Activated naive CD8-positive, alpha-beta T cell treated with anti-CD3 and anti-CD28 coated beads, Interleukin-2, amount 50 U/mL, for 24 hours (primary cell): ENCODE data around the gene TRAPPC6A.
"Not testable (repeated sequence)": the region's sequence is repeated elsewhere in the genome, so short reads cannot be mapped to it uniquely, and the experiment has no call there.

Experiments
- ATAC-seq: fragments of 150-1000 bp; cut with Tn5 transposase; one replicate; pipeline ENCODE4 v1.10.0; 2021
- DNase-seq: peaks from one replicate; pipeline ENCODE4 v3.0.0; 2021
- H3K27ac Mint-ChIP-seq: one replicate; pipeline ENCODE4 v1.8.0; 2021; ENCODE audit warnings: mild to moderate bottlenecking, mixed read lengths
- H3K27me3 Mint-ChIP-seq: one replicate; pipeline ENCODE4 v1.8.0; 2021; ENCODE audit warnings: mixed read lengths
- H3K36me3 Mint-ChIP-seq: one replicate; pipeline ENCODE4 v1.8.0; 2021; ENCODE audit warnings: low read depth, mixed read lengths
- H3K4me1 Mint-ChIP-seq: one replicate; pipeline ENCODE4 v1.8.0; 2021; ENCODE audit warnings: mixed read lengths
- H3K4me3 Mint-ChIP-seq: one replicate; pipeline ENCODE4 v1.8.0; 2021; ENCODE audit warnings: mild to moderate bottlenecking, moderate library complexity, mixed read lengths
- H3K9me3 Mint-ChIP-seq: one replicate; pipeline ENCODE4 v1.8.0; 2021; ENCODE audit warnings: mixed read lengths

The TRAPPC6A gene

GRCh38 chr19:45124021-45124420 lies 54.0 kb downstream of the TRAPPC6A start:
- H3K27me3 Mint-ChIP-seq, result no peaks in the 10 kb centered on the region
- no peaks in the 10 kb centered on the region for H3K9me3 Mint-ChIP-seq
- H3K4me1 Mint-ChIP-seq, result peaks cover 38% of the 10 kb centered on the region
- no peak overlapping the region for H3K27ac Mint-ChIP-seq
- H3K36me3 Mint-ChIP-seq, result peaks cover 1% of the 10 kb centered on the region
- no peak for DNase-seq
- ATAC-seq, result no peak
- H3K4me3 Mint-ChIP-seq, result no peak overlapping the region

GRCh38 chr19:45123440-45123850 lies 54.6 kb downstream of the TRAPPC6A start:
- no peaks in the 10 kb centered on the region for H3K9me3 Mint-ChIP-seq
- no peak for DNase-seq
- H3K4me3 Mint-ChIP-seq, result no peak overlapping the region
- H3K27ac Mint-ChIP-seq, result no peak overlapping the region
- H3K4me1 Mint-ChIP-seq, result peaks cover 44% of the 10 kb centered on the region
- H3K27me3 Mint-ChIP-seq, result no peaks in the 10 kb centered on the region
- H3K36me3 Mint-ChIP-seq, result peaks cover 1% of the 10 kb centered on the region
- no peak for ATAC-seq

- DNase-seq (no peak), ATAC-seq (no peak)
- no peaks in the 10 kb centered on the region for H3K36me3 Mint-ChIP-seq
- no peaks in the 10 kb centered on the region for H3K27me3 Mint-ChIP-seq
- no peak overlapping the region for H3K4me3 Mint-ChIP-seq
- H3K4me1 Mint-ChIP-seq, result peaks cover 50% of the 10 kb centered on the region
- H3K27ac Mint-ChIP-seq, result no peak overlapping the region
- H3K9me3 Mint-ChIP-seq, result no peaks in the 10 kb centered on the region
Measured at GRCh38 chr19:45122832-45123231, 55.2 kb downstream of the TRAPPC6A start.

- no peaks in the 10 kb centered on the region for H3K27me3 Mint-ChIP-seq
- H3K4me3 Mint-ChIP-seq, result no peak overlapping the region
- peaks cover 59% of the 10 kb centered on the region for H3K4me1 Mint-ChIP-seq
- no peaks in the 10 kb centered on the region for H3K36me3 Mint-ChIP-seq
- H3K9me3 Mint-ChIP-seq, result no peaks in the 10 kb centered on the region
- DNase-seq (peak; percentile 27), ATAC-seq (peak; percentile 3)
- H3K27ac Mint-ChIP-seq, result no peak overlapping the region
Measured at GRCh38 chr19:45121827-45122345, 56.2 kb downstream of the TRAPPC6A start.

GRCh38 chr19:45119582-45119981 lies 58.5 kb downstream of the TRAPPC6A start:
- H3K27ac Mint-ChIP-seq, result no peak overlapping the region
- H3K36me3 Mint-ChIP-seq, result no peaks in the 10 kb centered on the region
- H3K4me1 Mint-ChIP-seq, result peaks cover 74% of the 10 kb centered on the region
- no peak overlapping the region for H3K4me3 Mint-ChIP-seq
- no peaks in the 10 kb centered on the region for H3K27me3 Mint-ChIP-seq
- ATAC-seq (no peak), DNase-seq (no peak)
- no peaks in the 10 kb centered on the region for H3K9me3 Mint-ChIP-seq

- H3K27me3 Mint-ChIP-seq, H3K36me3 Mint-ChIP-seq, DNase-seq, H3K27ac Mint-ChIP-seq, ATAC-seq, H3K9me3 Mint-ChIP-seq: not testable (repeated sequence)
- Mint-ChIP-seq H3K4me3 (peak overlapping the region; percentile 4), H3K4me1 (peaks cover 79% of the 10 kb centered on the region)
Measured at GRCh38 chr19:45118591-45119355, 59.3 kb downstream of the TRAPPC6A start.

GRCh38 chr19:45118106-45118505 lies 59.9 kb downstream of the TRAPPC6A start:
- H3K36me3 Mint-ChIP-seq, result no peaks in the 10 kb centered on the region
- peaks cover 84% of the 10 kb centered on the region for H3K4me1 Mint-ChIP-seq
- ATAC-seq (no peak), DNase-seq (no peak)
- H3K27me3 Mint-ChIP-seq, result no peaks in the 10 kb centered on the region
- no peaks in the 10 kb centered on the region for H3K9me3 Mint-ChIP-seq
- H3K27ac Mint-ChIP-seq, result peak overlapping the region; percentile 27
- H3K4me3 Mint-ChIP-seq, result peak overlapping the region; percentile 4

- H3K36me3 Mint-ChIP-seq, result no peaks in the 10 kb centered on the region
- DNase-seq (no peak), ATAC-seq (no peak)
- H3K9me3 Mint-ChIP-seq, result no peaks in the 10 kb centered on the region
- no peaks in the 10 kb centered on the region for H3K27me3 Mint-ChIP-seq
- peaks cover 84% of the 10 kb centered on the region for H3K4me1 Mint-ChIP-seq
- no peak overlapping the region for H3K27ac Mint-ChIP-seq
- no peak overlapping the region for H3K4me3 Mint-ChIP-seq
Measured at GRCh38 chr19:45117671-45118070, 60.4 kb downstream of the TRAPPC6A start.

GRCh38 chr19:45117167-45117594 lies 60.9 kb downstream of the TRAPPC6A start:
- H3K27me3 Mint-ChIP-seq, result no peaks in the 10 kb centered on the region
- no peaks in the 10 kb centered on the region for H3K9me3 Mint-ChIP-seq
- H3K4me1 Mint-ChIP-seq, result peaks cover 83% of the 10 kb centered on the region
- H3K4me3 Mint-ChIP-seq, result peak overlapping the region; percentile 24
- ATAC-seq, result peak; percentile 83
- no peaks in the 10 kb centered on the region for H3K36me3 Mint-ChIP-seq
- H3K27ac Mint-ChIP-seq, result peak overlapping the region; percentile 16
- DNase-seq, result peak; percentile 79

- peaks cover 79% of the 10 kb centered on the region for H3K4me1 Mint-ChIP-seq
- ATAC-seq (no peak), DNase-seq (no peak)
- no peaks in the 10 kb centered on the region for H3K9me3 Mint-ChIP-seq
- no peaks in the 10 kb centered on the region for H3K36me3 Mint-ChIP-seq
- H3K27ac Mint-ChIP-seq, result no peak overlapping the region
- H3K4me3 Mint-ChIP-seq, result no peak overlapping the region
- no peaks in the 10 kb centered on the region for H3K27me3 Mint-ChIP-seq
Measured at GRCh38 chr19:45115809-45116615, 62.0 kb downstream of the TRAPPC6A start.

GRCh38 chr19:45114116-45114515 lies 63.9 kb downstream of the TRAPPC6A start:
- Mint-ChIP-seq H3K27me3 (no peaks in the 10 kb centered on the region), H3K9me3 (no peaks in the 10 kb centered on the region), H3K27ac (no peak overlapping the region), H3K4me3 (no peak overlapping the region), H3K4me1 (peaks cover 72% of the 10 kb centered on the region), H3K36me3 (no peaks in the 10 kb centered on the region)
- ATAC-seq, result no peak
- DNase-seq, result no peak

GRCh38 chr19:45113628-45114027 lies 64.4 kb downstream of the TRAPPC6A start:
- Mint-ChIP-seq H3K27me3 (no peaks in the 10 kb centered on the region), H3K27ac (no peak overlapping the region), H3K9me3 (no peaks in the 10 kb centered on the region), H3K4me3 (no peak overlapping the region), H3K36me3 (no peaks in the 10 kb centered on the region), H3K4me1 (peaks cover 67% of the 10 kb centered on the region)
- ATAC-seq, result no peak
- DNase-seq, result no peak
